Cardiac septum (tissue), 1 donor: ENCODE results near the gene NUAK1. TPM values are rescaled to one million over a fixed set of nuclear protein-coding genes. Genes with fewer than 3 reads are reported as not detected.
A peak's percentile ranks its signal among the peaks of the same experiment; 100 is the strongest.

Experiments
- DNase-seq: peaks from one replicate; pipeline ENCODE4 v3.0.0-alpha.2; 2020; ENCODE audit warnings: low spot score
- intact Hi-C: fragments of 100-400 bp; cut with DNase I; formaldehyde crosslinking; loops from one replicate; pipeline ENCODE4 v1.14.0; 2022
- total RNA-seq: library from RNA; stranded (reverse); fragmentation: NEBNext Ultra II Directional; extraction: Animal tissue kit (Norgen Biotek cat#: 25700); gene quantifications from one replicate; pipeline ENCODE4 v1.2.1, GENCODE V29; 2021
- donor health status: DM: no; HTN: no; CAD: no.

NUAK1 gene
- total RNA-seq, 1 donor from 2014 or later: 66.8 TPM

GRCh38 chr12:106093246-106093645, 45.5 kb downstream of the NUAK1 start:
- intact Hi-C loops: loop anchor here (5.0 kb wide), 1 partner anchor 856 kb away; the partner anchor contains the start of gene APPL2

GRCh38 chr12:106091446-106091820, 47.3 kb downstream of the NUAK1 start:
- DNase-seq: no peak
- intact Hi-C loops: loop anchor here (2.0 to 5.0 kb wide), 2 partner anchors 43 to 854 kb away; partner anchors contain the start of gene APPL2

More at GRCh38 chr12:106093246-106093645, 45.5 kb downstream of the NUAK1 start:
- DNase-seq: peak; percentile 58

GRCh38 chr12:106090591-106091445, 47.9 kb downstream of the NUAK1 start:
- intact Hi-C loops: loop anchor here (2.0 to 5.0 kb wide), 2 partner anchors 44 to 854 kb away; partner anchors contain the start of gene APPL2
- DNase-seq: peak; percentile 85

- intact Hi-C loops: loop anchor here (2.0 to 5.0 kb wide), 2 partner anchors 45 to 853 kb away; partner anchors contain the start of gene APPL2
- no peak for DNase-seq
These were observed 48.8 kb downstream of the NUAK1 start for GRCh38 chr12:106089935-106090334.

GRCh38 chr12:106088811-106089485, 49.8 kb downstream of the NUAK1 start:
- intact Hi-C loops: no loop called here
- peak; percentile 57 for DNase-seq

- intact Hi-C loops: no loop called here
- DNase-seq: peak; percentile 7
These were observed 50.4 kb downstream of the NUAK1 start for GRCh38 chr12:106088246-106088808.

- intact Hi-C loops: no loop called here
- peak; percentile 68 for DNase-seq
These were observed 52.1 kb downstream of the NUAK1 start for GRCh38 chr12:106086696-106087095.

- DNase-seq: no peak
- intact Hi-C loops: no loop called here
These were observed 53.5 kb downstream of the NUAK1 start for GRCh38 chr12:106085213-106085612.

- intact Hi-C loops: loop anchor here (5.0 kb wide), 2 partner anchors 53 to 117 kb away; partner anchors contain the start of gene NUAK1
- no peak for DNase-seq
These were observed 54.0 kb downstream of the NUAK1 start for GRCh38 chr12:106084759-106085158.

GRCh38 chr12:106084014-106084671, 54.6 kb downstream of the NUAK1 start:
- no peak for DNase-seq
- intact Hi-C loops: loop anchor here (5.0 kb wide), 2 partner anchors 53 to 117 kb away; partner anchors contain the start of gene NUAK1

- intact Hi-C loops: loop anchor here (5.0 kb wide), 2 partner anchors 55 to 115 kb away; partner anchors contain the start of gene NUAK1
- no peak for DNase-seq
These were observed 56.3 kb downstream of the NUAK1 start for GRCh38 chr12:106082216-106083175.

GRCh38 chr12:106081606-106082005, 57.1 kb downstream of the NUAK1 start:
- intact Hi-C loops: loop anchor here (5.0 kb wide), 2 partner anchors 56 to 114 kb away; partner anchors contain the start of gene NUAK1
- no peak for DNase-seq

- intact Hi-C loops: loop anchor here (5.0 kb wide), 2 partner anchors 57 to 113 kb away; partner anchors contain the start of gene NUAK1
- no peak for DNase-seq
These were observed 58.0 kb downstream of the NUAK1 start for GRCh38 chr12:106080791-106081170.

GRCh38 chr12:106080041-106080790, 58.5 kb downstream of the NUAK1 start:
- DNase-seq: no peak
- intact Hi-C loops: loop anchor here (5.0 kb wide), 2 partner anchors 57 to 113 kb away; partner anchors contain the start of gene NUAK1

- DNase-seq: no peak
- intact Hi-C loops: loop anchor here (5.0 kb wide), 1 partner anchor 157 kb away; no protein-coding TSS in a partner anchor
These were observed 59.5 kb downstream of the NUAK1 start for GRCh38 chr12:106079148-106079738.

- intact Hi-C loops: loop anchor here (5.0 kb wide), 1 partner anchor 156 kb away; no protein-coding TSS in a partner anchor
- DNase-seq: no peak
These were observed 60.3 kb downstream of the NUAK1 start for GRCh38 chr12:106078358-106079010.
